Left ventricle myocardium inferior (tissue), 1 donor: ENCODE results near the gene SGO2. TPM values are rescaled to one million over a fixed set of nuclear protein-coding genes. Genes with fewer than 3 reads are reported as not detected.

ENCODE experiments used
- DNase-seq: peaks from one replicate; pipeline ENCODE4 v3.0.0-alpha.2; 2020
- H3K27ac ChIP-seq: fragments of 200-600 bp; replicated peaks from 2 replicates; pipeline ENCODE4 v1.8.0; 2021
- H3K27me3 ChIP-seq: fragments of 200-600 bp; 2 replicates; pipeline ENCODE4 v1.8.0; 2021; ENCODE audit warnings: low read depth
- H3K36me3 ChIP-seq: fragments of 200-600 bp; 2 replicates; pipeline ENCODE4 v1.8.0; 2021
- H3K4me1 ChIP-seq: fragments of 200-600 bp; 2 replicates; pipeline ENCODE4 v1.8.0; 2021
- H3K4me3 ChIP-seq: fragments of 200-600 bp; 2 replicates; pipeline ENCODE4 v1.8.0; 2021; ENCODE audit warnings: mild to moderate bottlenecking, moderate library complexity
- H3K9me3 ChIP-seq: fragments of 200-600 bp; replicated peaks from 2 replicates; pipeline ENCODE4 v1.8.0; 2021
- CTCF ChIP-seq: fragments of 200-600 bp; IDR thresholded peaks from 2 replicates; pipeline ENCODE4 v1.8.0; 2021; ENCODE audit warnings: antibody characterized with exemption, mild to moderate bottlenecking, borderline replicate concordance
- intact Hi-C: fragments of 100-400 bp; cut with micrococcal nuclease; formaldehyde crosslinking; loops from one replicate; pipeline ENCODE4 v1.11.0; 2022
- total RNA-seq: library from RNA; stranded (reverse); fragmentation: NEBNext Ultra II Directional; extraction: Animal tissue kit (Norgen Biotek cat#: 25700); gene quantifications from one replicate; pipeline ENCODE4 v1.2.1, GENCODE V29; 2021
- donor health status: DM: no; HTN: yes; CAD: no; lungs with severe emphysema.

SGO2 gene
- total RNA-seq, 1 donor from 2014 or later: 1.6 TPM

GRCh38 chr2:200494048-200494447, 32.0 kb upstream of the SGO2 start:
- Histone ChIP-seq H3K9me3 (no peaks in the 10 kb centered on the region), H3K4me1 (no peaks in the 10 kb centered on the region), H3K4me3 (no peak overlapping the region), H3K36me3 (peaks cover 85% of the 10 kb centered on the region), H3K27me3 (no peaks in the 10 kb centered on the region), H3K27ac (no peak overlapping the region)
- no peak for DNase-seq
- no peak for TF ChIP-seq CTCF
- intact Hi-C loops: no loop called here

GRCh38 chr2:200496696-200497095, 29.3 kb upstream of the SGO2 start:
- no peak overlapping the region for H3K4me3 ChIP-seq
- H3K27me3 ChIP-seq: no peaks in the 10 kb centered on the region
- no peaks in the 10 kb centered on the region for H3K4me1 ChIP-seq
- no peak for DNase-seq
- no peaks in the 10 kb centered on the region for H3K9me3 ChIP-seq
- H3K36me3 ChIP-seq: peaks cover 62% of the 10 kb centered on the region
- TF ChIP-seq CTCF: no peak
- intact Hi-C loops: no loop called here
- no peak overlapping the region for H3K27ac ChIP-seq

- no peak for TF ChIP-seq CTCF
Measured at GRCh38 chr2:200498402-200499162, 27.4 kb upstream of the SGO2 start.

GRCh38 chr2:200502196-200502595, 23.8 kb upstream of the SGO2 start:
- intact Hi-C loops: no loop called here
- H3K36me3 ChIP-seq: peaks cover 48% of the 10 kb centered on the region

More at GRCh38 chr2:200498402-200499162, 27.4 kb upstream of the SGO2 start:
- Histone ChIP-seq H3K27ac (no peak overlapping the region), H3K9me3 (no peaks in the 10 kb centered on the region), H3K36me3 (peaks cover 59% of the 10 kb centered on the region), H3K27me3 (no peaks in the 10 kb centered on the region), H3K4me1 (no peaks in the 10 kb centered on the region), H3K4me3 (no peak overlapping the region)
- no peak for DNase-seq
- intact Hi-C loops: no loop called here

GRCh38 chr2:200506679-200507078, 19.3 kb upstream of the SGO2 start:
- H3K9me3 ChIP-seq: no peaks in the 10 kb centered on the region
- peaks cover 20% of the 10 kb centered on the region for H3K4me1 ChIP-seq
- no peak for DNase-seq
- intact Hi-C loops: no loop called here
- peaks cover 32% of the 10 kb centered on the region for H3K36me3 ChIP-seq
- H3K27me3 ChIP-seq: no peaks in the 10 kb centered on the region
- no peak for TF ChIP-seq CTCF
- H3K27ac ChIP-seq: no peak overlapping the region
- no peak overlapping the region for H3K4me3 ChIP-seq

More at GRCh38 chr2:200502196-200502595, 23.8 kb upstream of the SGO2 start:
- no peak for DNase-seq
- H3K4me3 ChIP-seq: no peak overlapping the region
- TF ChIP-seq CTCF: no peak
- H3K4me1 ChIP-seq: no peaks in the 10 kb centered on the region
- no peaks in the 10 kb centered on the region for H3K9me3 ChIP-seq
- H3K27ac ChIP-seq: no peak overlapping the region
- no peaks in the 10 kb centered on the region for H3K27me3 ChIP-seq
